Measurements from ENCODE around the gene RBM33. TPM values are rescaled to one million over a fixed set of nuclear protein-coding genes. Genes with fewer than 3 reads are reported as not detected.

RBM33 gene
- total RNA-seq, 4 donors from 2014 or later: 20.6 to 85.1 (median 38.4) TPM

- Histone ChIP-seq H3K36me3 (no peaks in the 10 kb centered on the region), H3K27me3 (no peaks in the 10 kb centered on the region), H3K27ac (no peak overlapping the region), H3K9me3 (no peaks in the 10 kb centered on the region), H3K4me3 (no peak overlapping the region), H3K4me1 (no peaks in the 10 kb centered on the region)
- no peak for DNase-seq
- intact Hi-C loops (cut with DNase I; ENCODE audit: low total_unique reads): loop anchor here (10.0 kb wide), 1 partner anchor 137 kb away; no protein-coding TSS in a partner anchor
- TF ChIP-seq POLR2A (IDR thresholded peaks at IDR 0.05): no peak
- TF ChIP-seq, protein P1, sequence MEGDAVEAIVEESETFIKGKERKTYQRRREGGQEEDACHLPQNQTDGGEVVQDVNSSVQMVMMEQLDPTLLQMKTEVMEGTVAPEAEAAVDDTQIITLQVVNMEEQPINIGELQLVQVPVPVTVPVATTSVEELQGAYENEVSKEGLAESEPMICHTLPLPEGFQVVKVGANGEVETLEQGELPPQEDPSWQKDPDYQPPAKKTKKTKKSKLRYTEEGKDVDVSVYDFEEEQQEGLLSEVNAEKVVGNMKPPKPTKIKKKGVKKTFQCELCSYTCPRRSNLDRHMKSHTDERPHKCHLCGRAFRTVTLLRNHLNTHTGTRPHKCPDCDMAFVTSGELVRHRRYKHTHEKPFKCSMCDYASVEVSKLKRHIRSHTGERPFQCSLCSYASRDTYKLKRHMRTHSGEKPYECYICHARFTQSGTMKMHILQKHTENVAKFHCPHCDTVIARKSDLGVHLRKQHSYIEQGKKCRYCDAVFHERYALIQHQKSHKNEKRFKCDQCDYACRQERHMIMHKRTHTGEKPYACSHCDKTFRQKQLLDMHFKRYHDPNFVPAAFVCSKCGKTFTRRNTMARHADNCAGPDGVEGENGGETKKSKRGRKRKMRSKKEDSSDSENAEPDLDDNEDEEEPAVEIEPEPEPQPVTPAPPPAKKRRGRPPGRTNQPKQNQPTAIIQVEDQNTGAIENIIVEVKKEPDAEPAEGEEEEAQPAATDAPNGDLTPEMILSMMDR (IDR thresholded peaks at IDR 0.05): no peak
Measured at GRCh38 chr7:155731380-155731779, 86.9 kb downstream of the RBM33 start.

DNA sequence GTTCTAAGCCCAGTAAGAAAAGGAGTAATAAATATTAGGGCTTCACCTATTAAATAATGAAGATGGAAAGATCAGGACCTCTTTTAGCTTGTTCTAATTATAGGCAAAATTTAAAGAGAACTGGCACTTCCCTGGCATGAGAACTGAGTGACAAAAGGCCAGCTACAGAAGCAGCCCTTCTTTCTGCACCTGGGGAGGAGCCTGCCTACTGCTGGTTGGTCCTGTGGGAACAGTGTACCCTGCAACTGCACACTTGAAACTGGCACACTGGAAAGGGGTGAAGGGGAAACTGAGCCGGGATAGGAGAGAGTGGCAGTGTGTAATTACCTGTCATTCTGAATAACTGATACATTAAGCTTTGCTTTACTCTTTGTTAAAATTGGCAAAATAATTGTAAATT lies 87.4 kb downstream of the RBM33 start:
- Histone ChIP-seq H3K36me3 (no peaks in the 10 kb centered on the region), H3K27me3 (no peaks in the 10 kb centered on the region), H3K4me1 (no peaks in the 10 kb centered on the region), H3K9me3 (no peaks in the 10 kb centered on the region), H3K27ac (no peak overlapping the region), H3K4me3 (no peak overlapping the region)
- no peak for DNase-seq
- TF ChIP-seq POLR2A (IDR thresholded peaks at IDR 0.05): no peak
- TF ChIP-seq, protein P1 (IDR thresholded peaks at IDR 0.05): no peak
- intact Hi-C loops (cut with DNase I; ENCODE audit: low total_unique reads): loop anchor here (10.0 kb wide), 1 partner anchor 137 kb away; no protein-coding TSS in a partner anchor

- Histone ChIP-seq H3K9me3 (no peaks in the 10 kb centered on the region), H3K27ac (no peak overlapping the region), H3K36me3 (no peaks in the 10 kb centered on the region), H3K4me3 (no peak overlapping the region), H3K27me3 (no peaks in the 10 kb centered on the region), H3K4me1 (no peaks in the 10 kb centered on the region)
- no peak for DNase-seq
- TF ChIP-seq, protein P1 (IDR thresholded peaks at IDR 0.05): no peak
- no peak for TF ChIP-seq POLR2A (IDR thresholded peaks at IDR 0.05)
- intact Hi-C loops (cut with DNase I; ENCODE audit: low total_unique reads): loop anchor here (10.0 kb wide), 1 partner anchor 137 kb away; no protein-coding TSS in a partner anchor
Measured at GRCh38 chr7:155732286-155732685, 87.8 kb downstream of the RBM33 start.

GRCh38 chr7:155733582-155734444 lies 89.4 kb downstream of the RBM33 start:
- TF ChIP-seq POLR2A (IDR thresholded peaks at IDR 0.05): no peak
- TF ChIP-seq, protein P1 (IDR thresholded peaks at IDR 0.05): no peak
- no peak overlapping the region for H3K4me3 ChIP-seq
- no peak overlapping the region for H3K27ac ChIP-seq
- no peaks in the 10 kb centered on the region for H3K27me3 ChIP-seq
- H3K4me1 ChIP-seq: no peaks in the 10 kb centered on the region
- intact Hi-C loops (cut with DNase I; ENCODE audit: low total_unique reads): loop anchor here (10.0 kb wide), 1 partner anchor 139 kb away; no protein-coding TSS in a partner anchor
- no peaks in the 10 kb centered on the region for H3K9me3 ChIP-seq
- H3K36me3 ChIP-seq: no peaks in the 10 kb centered on the region
- DNase-seq: no peak

DNA sequence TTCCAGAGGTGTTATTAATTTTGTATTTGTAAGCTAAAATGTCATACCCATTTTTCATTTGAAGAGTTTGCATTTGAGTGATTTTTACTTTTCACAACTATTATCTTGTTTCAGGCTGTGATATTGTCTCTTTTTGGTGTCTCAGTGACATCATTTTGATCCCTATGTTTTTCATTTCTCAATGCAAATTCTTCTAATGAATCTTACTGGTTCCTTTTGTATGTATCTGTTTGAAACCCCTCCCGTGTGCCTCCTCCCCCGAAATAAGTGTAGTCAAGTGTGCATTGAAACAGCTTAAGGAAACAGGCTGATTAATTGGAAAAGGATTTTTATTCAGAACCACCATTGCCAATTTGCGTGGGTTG lies 90.0 kb downstream of the RBM33 start:
- Histone ChIP-seq H3K4me1 (no peaks in the 10 kb centered on the region), H3K27me3 (no peaks in the 10 kb centered on the region), H3K9me3 (no peaks in the 10 kb centered on the region), H3K36me3 (no peaks in the 10 kb centered on the region), H3K4me3 (no peak overlapping the region), H3K27ac (no peak overlapping the region)
- intact Hi-C loops (cut with DNase I; ENCODE audit: low total_unique reads): loop anchor here (10.0 kb wide), 1 partner anchor 140 kb away; no protein-coding TSS in a partner anchor
- DNase-seq: no peak
- TF ChIP-seq, protein P1 (IDR thresholded peaks at IDR 0.05): no peak
- no peak for TF ChIP-seq POLR2A (IDR thresholded peaks at IDR 0.05)
